GM19035 (cell line): ENCODE measurements around the gene CXXC4.

Experiments
- ATAC-seq: cut with Tn5 transposase; IDR thresholded peaks from one replicate; pipeline ENCODE4 v1.9.1; 2021; ENCODE audit not compliant: unreplicated experiment

CXXC4 gene

DNA sequence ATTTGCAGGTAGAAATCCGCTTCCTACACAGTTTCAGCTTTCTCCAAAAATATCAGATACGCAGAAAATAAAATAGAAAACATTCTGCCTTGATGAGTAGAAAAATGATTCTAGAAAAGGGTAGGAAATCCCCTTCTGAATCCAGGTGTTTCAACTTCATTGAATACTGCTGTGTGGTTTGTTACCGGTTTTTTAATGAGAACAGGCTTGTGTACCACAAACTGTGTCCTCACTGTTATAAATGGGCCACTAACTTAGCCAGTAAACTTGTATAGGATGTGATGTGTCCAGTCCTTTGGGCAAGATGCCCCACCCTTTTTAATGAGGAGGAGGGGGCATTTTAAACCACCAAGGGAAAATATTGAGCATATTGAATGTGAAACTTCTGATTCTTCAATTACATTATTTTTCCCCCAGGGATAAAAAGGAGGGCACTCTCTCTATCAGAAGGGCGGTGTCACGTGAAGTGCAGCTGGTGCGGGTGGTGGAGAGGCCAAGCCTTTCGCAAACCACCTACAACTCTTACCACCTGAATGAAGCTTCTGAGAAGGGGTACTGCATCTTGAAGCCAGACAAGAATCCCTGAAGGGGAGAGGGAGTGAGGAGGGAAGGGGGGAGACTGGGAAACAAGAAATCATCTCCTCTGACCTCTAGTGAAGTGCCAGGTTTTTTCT is 4.5 kb downstream of the CXXC4 start:
- ATAC-seq: peak; percentile 35

DNA sequence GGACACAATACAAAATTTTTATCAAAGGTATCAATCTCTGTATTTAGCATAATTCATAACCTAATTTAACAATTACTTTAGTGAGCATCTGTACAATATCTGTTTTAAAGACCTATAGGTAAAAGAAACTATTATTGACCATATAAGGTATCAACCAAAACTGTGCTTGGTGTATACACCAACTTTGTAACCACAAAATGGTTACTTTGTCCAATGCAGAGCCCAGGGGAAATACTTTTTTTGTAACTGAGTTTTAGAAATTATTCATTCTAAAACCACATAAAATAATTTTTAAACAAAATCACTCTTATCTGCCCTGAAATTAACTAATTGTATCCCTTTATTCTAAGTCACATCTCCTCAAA is 5.0 kb downstream of the CXXC4 start:
- peak; percentile 26 for ATAC-seq

GRCh38 chr4:104488151-104488550 is 6.5 kb downstream of the CXXC4 start:
- ATAC-seq: no peak

GRCh38 chr4:104486716-104487504 is 7.8 kb downstream of the CXXC4 start:
- ATAC-seq: no peak

DNA sequence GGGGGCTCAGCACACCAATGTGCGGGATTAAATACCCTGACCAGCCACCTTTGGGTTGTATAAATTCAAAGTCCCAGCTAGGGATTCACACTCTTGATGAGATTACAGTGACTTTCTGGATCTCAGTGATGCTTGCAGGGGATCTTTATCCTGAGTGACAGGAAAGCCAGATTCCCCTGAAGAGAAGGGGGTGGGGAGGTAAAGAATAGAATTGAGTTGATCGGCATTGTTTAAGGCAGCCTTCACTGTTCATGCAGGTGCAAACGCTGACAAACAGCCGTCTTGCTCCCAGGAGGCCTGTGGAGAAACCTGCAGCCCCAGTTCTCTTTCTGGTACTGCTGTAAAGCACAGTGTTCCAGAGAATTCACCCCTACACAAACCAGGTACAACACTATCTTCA is 19.0 kb downstream of the CXXC4 start:
- no peak for ATAC-seq

- ATAC-seq: no peak
Measured at GRCh38 chr4:104472766-104473165, 21.9 kb downstream of the CXXC4 start.

- no peak for ATAC-seq
Measured at GRCh38 chr4:104470770-104471169, 23.9 kb downstream of the CXXC4 start.

DNA sequence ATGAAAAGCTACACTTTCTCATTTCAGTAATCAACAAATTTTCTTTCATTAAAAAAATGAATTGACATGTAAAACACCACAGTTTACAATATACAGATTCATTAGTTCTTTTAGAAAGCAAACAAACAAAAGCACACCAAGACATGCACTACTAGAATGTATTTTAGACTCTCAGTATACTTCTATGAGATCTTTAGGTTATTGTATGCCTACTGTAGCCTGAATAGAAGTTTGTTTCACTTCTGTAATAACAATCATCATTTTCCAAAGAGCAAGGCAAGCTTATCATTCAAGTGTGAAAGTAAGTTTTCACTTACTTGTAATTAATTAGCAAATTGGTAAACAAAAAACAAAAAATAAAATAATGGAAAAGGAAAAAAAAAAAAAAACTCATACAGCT is 24.9 kb downstream of the CXXC4 start:
- ATAC-seq: no peak

GRCh38 chr4:104465619-104466018 is 29.1 kb downstream of the CXXC4 start:
- no peak for ATAC-seq

DNA sequence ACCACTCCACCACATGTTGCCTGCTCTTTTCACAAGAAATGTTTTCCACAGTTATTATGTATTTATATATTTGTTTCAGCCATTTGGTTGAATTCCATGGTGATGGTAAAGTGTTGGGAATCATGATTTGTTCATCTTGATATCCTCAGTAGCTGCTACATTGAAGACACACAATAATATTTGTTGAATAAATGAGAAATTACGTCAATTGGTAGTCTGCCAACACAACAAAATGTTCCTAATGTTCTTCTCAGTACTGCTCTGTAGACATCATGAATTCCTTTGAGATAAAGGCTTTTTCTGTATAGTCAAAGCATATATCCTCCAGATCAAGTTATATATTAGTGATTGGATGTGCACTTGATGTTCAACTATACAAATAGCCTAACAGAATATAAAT is 29.5 kb downstream of the CXXC4 start:
- ATAC-seq: no peak

DNA sequence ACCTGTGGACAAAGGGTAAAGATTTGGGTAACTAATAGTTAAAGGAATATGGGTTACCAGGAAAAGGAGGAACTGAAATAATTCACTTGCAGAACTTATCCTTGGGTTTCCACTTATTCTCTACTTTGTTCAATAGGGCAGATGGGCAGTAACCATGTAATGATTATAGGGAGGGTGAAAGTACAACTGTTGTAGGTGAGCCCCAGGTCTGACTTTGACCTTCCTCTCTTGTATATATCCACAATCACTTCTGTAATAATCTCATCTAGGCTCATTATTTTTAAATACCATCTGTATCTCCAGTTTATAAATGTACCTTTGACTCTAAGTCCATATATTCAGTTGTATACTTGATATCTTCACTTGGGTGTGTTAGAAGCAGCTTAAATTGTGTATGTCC is 32.1 kb downstream of the CXXC4 start:
- ATAC-seq: no peak

GRCh38 chr4:104457308-104457981 is 37.2 kb downstream of the CXXC4 start:
- ATAC-seq: no peak

- ATAC-seq: peak; percentile 87
Measured at GRCh38 chr4:104451573-104451972, 43.1 kb downstream of the CXXC4 start.

DNA sequence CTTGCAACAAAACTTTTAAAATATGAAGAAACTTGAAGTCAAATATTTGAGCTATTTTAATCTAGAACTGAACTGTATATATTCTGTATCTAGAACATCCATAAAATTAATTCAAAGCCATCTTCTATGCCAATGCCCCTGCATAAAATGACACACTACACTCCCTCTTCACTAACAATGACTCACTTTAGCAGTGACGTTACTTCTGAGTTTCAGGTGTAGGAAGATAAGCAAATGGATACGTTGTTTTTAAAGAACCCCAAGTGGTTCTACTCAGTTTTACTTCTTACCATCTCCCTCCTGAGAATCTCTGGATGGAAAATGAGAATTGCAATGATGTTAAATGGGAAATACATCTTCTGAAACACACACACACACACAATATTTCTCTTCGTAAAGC is 45.2 kb downstream of the CXXC4 start:
- ATAC-seq: no peak

GRCh38 chr4:104447294-104447693 is 47.4 kb downstream of the CXXC4 start:
- ATAC-seq: no peak

DNA sequence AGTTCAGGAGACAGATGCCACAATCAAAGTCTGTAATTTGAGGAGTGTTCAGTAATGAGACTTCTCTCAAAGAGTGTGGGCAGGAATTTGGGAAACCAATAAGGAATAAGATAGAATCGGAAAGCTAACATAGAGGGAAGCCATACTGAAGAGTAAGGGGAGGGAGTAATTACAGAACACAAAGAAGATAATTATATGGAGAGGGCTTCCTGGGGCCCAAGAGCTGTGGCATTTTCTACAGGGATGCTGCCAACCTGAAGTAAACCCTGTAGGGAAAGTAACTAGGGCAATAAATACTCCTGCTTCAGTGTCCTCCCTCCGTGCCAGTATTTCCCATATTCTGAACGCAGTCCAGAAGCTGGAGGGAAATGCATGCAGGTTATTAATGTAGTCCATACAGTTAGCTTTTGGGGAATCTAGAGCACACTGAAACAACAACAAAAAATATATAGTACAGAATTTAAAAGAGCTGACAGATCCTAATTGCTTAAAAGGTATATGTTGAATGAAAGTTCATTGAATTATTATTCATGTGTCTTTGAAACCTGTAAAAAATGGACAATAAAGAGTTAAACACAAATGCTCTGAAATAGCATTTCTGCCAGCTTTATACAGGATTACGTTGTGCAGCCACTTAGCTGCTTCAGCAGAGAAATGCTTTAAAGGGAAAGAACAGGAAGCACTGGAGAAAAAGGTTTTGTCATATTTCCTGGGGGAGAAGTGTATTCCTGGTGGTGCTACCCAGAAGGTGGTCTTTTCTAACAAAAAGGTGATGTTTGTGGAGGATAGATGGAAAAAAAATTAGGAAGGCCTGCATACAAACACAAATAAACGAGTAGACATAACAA is 48.0 kb downstream of the CXXC4 start:
- no peak for ATAC-seq

GRCh38 chr4:104444685-104445084 is 50.0 kb downstream of the CXXC4 start:
- ATAC-seq: no peak

GRCh38 chr4:104436542-104436941 is 58.2 kb downstream of the CXXC4 start:
- no peak for ATAC-seq

GRCh38 chr4:104429150-104429741 is 65.4 kb downstream of the CXXC4 start:
- no peak for ATAC-seq

GRCh38 chr4:104425948-104426347 is 68.7 kb downstream of the CXXC4 start:
- ATAC-seq: no peak

GRCh38 chr4:104424989-104425388 is 69.7 kb downstream of the CXXC4 start:
- ATAC-seq: no peak
